GM19023 (cell line): ENCODE results near the gene GAMT.

Source experiments
- ATAC-seq: cut with Tn5 transposase; IDR thresholded peaks from one replicate; pipeline ENCODE4 v1.9.1; 2021; ENCODE audit warnings: mild to moderate bottlenecking, moderate library complexity; ENCODE audit not compliant: unreplicated experiment

Gene GAMT

GRCh38 chr19:1369214-1369805, 32.0 kb downstream of the GAMT start:
- no peak for ATAC-seq

- no peak for ATAC-seq
These were observed 34.2 kb downstream of the GAMT start for GRCh38 chr19:1366899-1367870.

DNA sequence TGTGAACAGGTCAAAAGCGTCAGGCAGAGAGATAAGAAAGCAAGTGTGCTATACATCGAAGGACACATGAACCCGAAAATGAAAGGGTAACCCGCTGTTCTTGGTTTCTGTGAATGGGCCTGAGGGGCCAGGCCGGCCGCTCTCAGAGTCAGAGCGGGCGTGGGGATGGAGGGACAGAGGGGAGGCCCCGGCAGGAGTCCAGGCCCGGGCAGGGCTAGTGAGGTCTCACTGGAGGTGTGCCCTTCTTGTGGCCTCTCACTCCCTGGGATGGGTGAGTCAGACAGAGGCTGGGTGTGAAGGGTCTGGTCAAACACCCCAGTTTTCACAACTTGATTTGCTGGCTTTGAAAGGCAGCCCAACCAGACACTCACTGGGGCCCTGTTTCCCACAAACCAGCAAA, 35.0 kb downstream of the GAMT start:
- no peak for ATAC-seq

GRCh38 chr19:1365319-1366269, 35.7 kb downstream of the GAMT start:
- ATAC-seq, result no peak

GRCh38 chr19:1364070-1364704, 37.2 kb downstream of the GAMT start:
- ATAC-seq, result no peak

DNA sequence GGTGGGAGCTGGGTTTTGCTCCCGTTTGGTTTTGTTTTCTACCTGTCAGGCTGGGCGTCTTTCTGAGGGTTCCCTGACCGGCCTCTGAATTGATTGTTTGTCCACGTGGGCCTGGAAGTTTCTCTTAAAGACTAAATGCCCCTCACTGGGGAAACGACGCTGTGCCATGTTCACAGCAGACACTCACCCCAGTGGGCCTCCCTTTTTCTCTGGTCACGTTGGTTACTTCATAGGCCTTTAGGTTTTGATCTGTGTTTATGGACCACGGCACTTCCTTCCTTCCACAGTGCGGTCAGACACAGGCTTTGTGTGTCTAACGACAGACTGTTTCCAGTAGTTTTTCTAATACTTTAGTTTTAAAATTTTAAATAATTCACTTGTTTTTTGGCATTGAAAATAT, 37.7 kb downstream of the GAMT start:
- ATAC-seq, result no peak

DNA sequence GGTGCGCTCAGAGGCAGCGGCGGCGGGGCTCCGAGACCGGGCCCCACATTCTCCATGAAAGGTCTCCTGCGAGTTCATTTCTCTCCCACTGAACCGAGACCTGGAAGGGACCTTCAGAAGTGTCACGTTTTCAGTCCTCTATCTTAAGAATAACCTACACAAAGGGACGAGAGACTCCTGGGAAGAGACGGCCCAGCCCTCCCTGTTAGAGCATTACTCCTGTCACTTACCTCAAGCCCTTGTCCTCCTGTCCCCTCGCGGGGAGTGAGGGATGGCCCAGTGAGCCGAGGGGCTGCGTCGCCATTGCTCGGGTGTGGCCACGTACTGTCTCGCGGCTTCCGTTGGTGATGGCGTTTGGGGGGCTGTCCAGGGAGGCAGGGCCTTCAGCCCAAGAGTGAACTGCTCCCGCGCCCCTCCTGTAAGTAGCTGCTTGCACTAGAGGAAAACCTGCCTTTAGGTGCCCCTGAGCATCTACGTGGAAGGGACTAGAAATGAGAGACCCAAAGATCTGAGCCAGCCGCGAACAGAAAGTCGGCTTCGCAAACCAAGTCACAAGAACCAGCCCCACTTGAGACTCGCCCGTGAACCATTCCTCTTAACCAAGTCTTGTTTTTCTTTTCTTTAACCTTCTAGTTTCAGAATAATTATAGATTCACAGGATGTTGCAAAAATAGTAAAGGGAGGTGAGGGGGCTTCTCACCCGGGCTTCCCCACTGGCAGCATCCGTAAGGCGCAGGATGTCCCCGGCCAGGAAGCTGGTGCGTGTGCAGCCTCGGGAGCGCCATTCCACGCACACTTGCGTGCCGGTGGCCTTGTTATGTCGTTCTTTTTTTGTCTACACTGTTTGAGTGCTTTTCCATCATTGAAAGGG, 38.7 kb downstream of the GAMT start:
- ATAC-seq, result no peak

GRCh38 chr19:1361601-1362386, 39.5 kb downstream of the GAMT start:
- ATAC-seq, result no peak

- no peak for ATAC-seq
These were observed 40.4 kb downstream of the GAMT start for GRCh38 chr19:1360818-1361461.

GRCh38 chr19:1360126-1360817, 41.1 kb downstream of the GAMT start:
- ATAC-seq, result no peak

GRCh38 chr19:1357531-1358109, 43.7 kb downstream of the GAMT start:
- no peak for ATAC-seq

GRCh38 chr19:1356508-1356865, 44.9 kb downstream of the GAMT start:
- no peak for ATAC-seq

DNA sequence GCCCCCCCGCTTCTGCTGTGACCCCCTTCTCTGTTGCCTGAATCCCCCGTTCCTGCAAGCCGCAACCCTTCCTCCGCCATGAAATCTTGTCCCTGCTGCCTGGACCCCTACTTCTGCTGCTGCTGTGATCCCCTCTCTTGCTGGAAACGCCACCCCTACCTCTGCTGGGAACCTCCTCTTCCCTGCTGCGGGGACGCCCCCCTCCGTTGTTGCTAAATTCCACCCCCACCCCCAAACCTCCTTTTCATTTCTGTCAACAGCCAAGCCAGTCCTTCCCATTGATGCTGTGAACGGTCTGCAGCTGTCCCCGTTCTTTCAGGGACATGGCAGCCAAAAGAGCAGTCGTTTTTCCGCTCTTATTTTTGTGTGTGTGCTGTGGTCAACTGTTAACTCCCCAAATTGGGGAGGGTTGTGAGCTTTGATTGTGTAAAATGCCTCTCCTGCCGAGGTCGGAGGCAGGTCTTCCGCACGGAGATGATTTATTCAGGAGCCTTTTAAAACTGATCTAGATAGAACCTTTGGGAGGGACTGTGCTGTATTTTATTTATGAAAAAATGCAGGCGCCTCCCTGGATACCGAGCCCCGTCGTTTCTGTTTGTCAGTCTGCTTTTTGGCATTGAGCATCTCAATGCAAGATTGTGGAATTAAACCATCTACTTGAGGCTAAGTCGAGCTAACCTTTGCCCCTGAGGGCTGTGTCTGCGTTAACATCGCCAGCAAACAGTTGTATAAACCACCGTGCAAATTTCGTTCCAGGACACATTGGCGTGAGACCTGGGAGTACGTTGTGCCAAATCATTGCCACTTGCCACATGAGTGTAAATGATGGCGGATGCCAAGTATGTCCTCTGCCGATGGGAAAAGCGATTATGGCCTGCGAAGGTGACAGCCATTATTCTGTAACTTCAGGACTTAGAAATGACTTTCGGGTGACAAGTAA, 45.5 kb downstream of the GAMT start:
- no peak for ATAC-seq

DNA sequence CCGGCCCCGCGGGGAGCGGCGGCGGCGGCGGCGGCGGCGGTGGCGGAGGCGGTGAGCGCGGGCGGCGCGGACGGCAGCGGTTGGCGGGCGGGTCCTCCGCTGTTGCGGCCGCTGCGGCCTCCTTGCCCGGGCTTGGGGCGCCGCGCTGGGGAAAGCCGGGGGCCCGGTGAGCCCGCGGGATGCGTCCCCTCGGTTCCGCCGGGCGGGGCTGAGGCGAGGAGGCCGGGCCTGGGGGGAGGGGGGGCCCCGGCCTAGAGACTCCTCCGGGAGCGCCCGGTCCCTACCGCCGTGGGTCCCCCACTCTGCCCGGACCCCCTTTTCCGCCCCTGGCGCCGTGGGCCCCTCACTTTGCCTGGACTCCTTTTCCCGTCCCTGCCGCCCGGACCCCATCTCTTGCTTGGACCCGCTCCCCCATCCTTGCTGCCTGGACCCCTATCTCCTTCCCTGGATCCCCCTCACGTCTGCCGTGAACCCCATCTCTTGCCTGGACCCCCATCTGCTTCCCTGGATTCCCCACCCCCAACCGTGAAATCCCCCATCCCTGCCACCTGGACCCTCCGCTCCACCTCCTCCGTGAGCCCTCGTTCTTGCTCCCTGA, 46.3 kb downstream of the GAMT start:
- peak; percentile 41 for ATAC-seq

GRCh38 chr19:1353144-1353543, 48.2 kb downstream of the GAMT start:
- no peak for ATAC-seq

DNA sequence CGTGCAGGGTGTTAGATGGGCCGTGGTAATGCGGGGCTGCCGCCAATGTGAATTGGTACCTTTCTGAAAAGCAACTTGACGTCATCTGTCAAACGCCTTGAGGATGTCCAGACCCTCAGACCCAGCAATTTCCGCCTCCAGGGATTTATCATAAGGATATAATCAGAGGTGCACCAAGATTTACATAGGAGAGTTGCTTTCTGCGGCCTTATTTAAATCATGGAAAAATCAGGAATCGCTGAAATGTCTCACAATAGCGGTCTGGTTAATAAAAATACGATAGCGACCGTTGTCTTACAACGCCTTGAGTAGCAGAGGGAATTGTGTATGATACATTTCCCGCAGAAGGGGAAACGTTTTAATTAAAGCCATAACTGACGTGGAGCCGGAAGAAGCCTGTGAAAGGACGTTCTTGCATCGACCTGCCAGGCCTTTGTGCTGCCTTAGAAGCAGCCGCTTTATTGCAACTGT, 49.9 kb downstream of the GAMT start:
- no peak for ATAC-seq
